ENCODE measurements around the gene CPA5. TPM values are rescaled to one million over a fixed set of nuclear protein-coding genes. Genes with fewer than 3 reads are reported as not detected.

Gene CPA5
- total and polyA plus RNA-seq, 2 donors (not counting 3 experiments of a cell fraction or from before 2014, with no cell fraction given), result not detected

GRCh38 chr7:130395421-130395820 lies 50.8 kb downstream of the CPA5 start:
- Histone ChIP-seq H3K4me2 (ENCODE audit: insufficient read depth, low read length) (no peak overlapping the region), H3K9me1 (replicated peaks; ENCODE audit: control insufficient read depth, extremely low read depth, insufficient read depth, low read length) (no peaks in the 10 kb centered on the region), H4K20me1 (replicated peaks; ENCODE audit: control insufficient read depth, extremely low read depth, insufficient read depth, low read length) (no peaks in the 10 kb centered on the region), H3K4me3 (replicated peaks in 1 of 3; ENCODE audit: insufficient read depth in 1 of 3, low read depth in 1 of 3, low read length in 3 of 3) (no peak overlapping the region), H3K36me3 (ENCODE audit: control insufficient read depth in 2 of 2, extremely low read depth in 1 of 2, insufficient read depth in 2 of 2, low read length in 2 of 2) (no peaks in the 10 kb centered on the region), H3K79me2 (ENCODE audit: control insufficient read depth, insufficient read depth, low read length) (no peaks in the 10 kb centered on the region), H3K9me3 (replicated peaks; ENCODE audit: control insufficient read depth, insufficient read depth, low read length) (no peaks in the 10 kb centered on the region), H3K27ac (ENCODE audit: insufficient read depth, low read depth, low read length) (no peak overlapping the region), H3K27me3 (ENCODE audit: control insufficient read depth in 2 of 2, insufficient read depth in 2 of 2, low read length in 2 of 2) (no peaks in the 10 kb centered on the region), H2AFZ (ENCODE audit: low read depth, low read length) (no peak overlapping the region), H3K9ac (replicated peaks; ENCODE audit: extremely low read depth, insufficient read depth, low read length) (no peak overlapping the region), H3K4me1 (ENCODE audit: control insufficient read depth, extremely low read depth, insufficient read depth, low read length) (peaks cover 4% of the 10 kb centered on the region)
- no TSS peak for BruUV-seq (replicated peaks)
- FAIRE-seq (no peak), DNase-seq (ENCODE audit: low read depth, low spot score) (no peak)
- dilution Hi-C loops (cut with MboI; ENCODE audit: extremely low pct_ligation_motif_present, low sequenced_read_pairs), result no loop called here
- CTCF ChIA-PET, result no interaction called here
- POLR2A ChIA-PET, result no interaction called here
- TF ChIP-seq POLR2A (IDR thresholded peaks at IDR 0.05; ENCODE audit: low read depth, low read length), result no peak
- TF ChIP-seq CTCF (IDR thresholded peaks at IDR 0.05; ENCODE audit: extremely low read depth in 1 of 2, insufficient read depth in 1 of 2, low read depth in 1 of 2, low read length in 2 of 2), result no peak
- TF ChIP-seq JUN (IDR thresholded peaks at IDR 0.05; ENCODE audit: borderline replicate concordance, insufficient read depth, insufficient read length, low read depth), result no peak
- no peak for TF ChIP-seq EZH2 (IDR thresholded peaks at IDR 0.05; ENCODE audit: borderline replicate concordance, low read depth, low read length, severe bottlenecking)
- no peak for TF ChIP-seq MAX (IDR thresholded peaks at IDR 0.05; ENCODE audit: insufficient read depth, insufficient read length)
- intact Hi-C loops (cut with micrococcal nuclease), result no loop called here

- intact Hi-C loops (cut with micrococcal nuclease), result no loop called here
- H3K4me2 ChIP-seq (ENCODE audit: insufficient read depth, low read length), result no peak overlapping the region
- no peak overlapping the region for H2AFZ ChIP-seq (ENCODE audit: low read depth, low read length)
- H3K27me3 ChIP-seq (ENCODE audit: control insufficient read depth in 2 of 2, insufficient read depth in 2 of 2, low read length in 2 of 2), result no peaks in the 10 kb centered on the region
- no peak overlapping the region for H3K27ac ChIP-seq (ENCODE audit: insufficient read depth, low read depth, low read length)
- no peaks in the 10 kb centered on the region for H3K9me3 ChIP-seq (replicated peaks; ENCODE audit: control insufficient read depth, insufficient read depth, low read length)
- no peak overlapping the region for H3K4me3 ChIP-seq (replicated peaks in 1 of 3; ENCODE audit: insufficient read depth in 1 of 3, low read depth in 1 of 3, low read length in 3 of 3)
- ChIA-PET CTCF (no interaction called here), POLR2A (no interaction called here)
- no peaks in the 10 kb centered on the region for H4K20me1 ChIP-seq (replicated peaks; ENCODE audit: control insufficient read depth, extremely low read depth, insufficient read depth, low read length)
- H3K9me1 ChIP-seq (replicated peaks; ENCODE audit: control insufficient read depth, extremely low read depth, insufficient read depth, low read length), result no peaks in the 10 kb centered on the region
- DNase-seq (ENCODE audit: low read depth, low spot score) (no peak), FAIRE-seq (no peak)
- BruUV-seq (replicated peaks), result no TSS peak
- no peak overlapping the region for H3K9ac ChIP-seq (replicated peaks; ENCODE audit: extremely low read depth, insufficient read depth, low read length)
- TF ChIP-seq MYC (IDR thresholded peaks at IDR 0.05; ENCODE audit: low read depth, low read length), result no peak
- TF ChIP-seq FOS (IDR thresholded peaks at IDR 0.05; ENCODE audit: borderline replicate concordance, insufficient read depth, low read length), result no peak
- no peak for TF ChIP-seq JUN (IDR thresholded peaks at IDR 0.05; ENCODE audit: borderline replicate concordance, insufficient read depth, insufficient read length, low read depth)
- no peak for TF ChIP-seq MAX (IDR thresholded peaks at IDR 0.05; ENCODE audit: insufficient read depth, insufficient read length)
- no peak for TF ChIP-seq GATA2 (IDR thresholded peaks at IDR 0.05; ENCODE audit: insufficient read depth, insufficient read length, low read depth, low read length)
- no peak for TF ChIP-seq POLR2A (IDR thresholded peaks at IDR 0.05; ENCODE audit: low read depth, low read length)
- TF ChIP-seq CTCF (IDR thresholded peaks at IDR 0.05; ENCODE audit: extremely low read depth in 1 of 2, insufficient read depth in 1 of 2, low read depth in 1 of 2, low read length in 2 of 2), result no peak
- TF ChIP-seq EZH2 (IDR thresholded peaks at IDR 0.05; ENCODE audit: borderline replicate concordance, low read depth, low read length, severe bottlenecking), result no peak
- no peak for TF ChIP-seq POLR2AphosphoS5 (IDR thresholded peaks at IDR 0.05; ENCODE audit: insufficient read depth, low read depth, low read length)
- H3K36me3 ChIP-seq (ENCODE audit: control insufficient read depth in 2 of 2, extremely low read depth in 1 of 2, insufficient read depth in 2 of 2, low read length in 2 of 2), result no peaks in the 10 kb centered on the region
- peaks cover 4% of the 10 kb centered on the region for H3K4me1 ChIP-seq (ENCODE audit: control insufficient read depth, extremely low read depth, insufficient read depth, low read length)
- no peaks in the 10 kb centered on the region for H3K79me2 ChIP-seq (ENCODE audit: control insufficient read depth, insufficient read depth, low read length)
- dilution Hi-C loops (cut with MboI; ENCODE audit: extremely low pct_ligation_motif_present, low sequenced_read_pairs), result no loop called here
Observed at GRCh38 chr7:130396109-130396508, 51.5 kb downstream of the CPA5 start.
